ENCODE measurements around the gene SURF1. TPM values are rescaled to one million over a fixed set of nuclear protein-coding genes. Genes with fewer than 3 reads are reported as not detected.
"Not testable (repeated sequence)": the region's sequence is repeated elsewhere in the genome, so short reads cannot be mapped to it uniquely, and the experiment has no call there.

SURF1 gene
- total and polyA plus RNA-seq, 3 donors from 2014 or later, result 51.4 to 71.0 (median 58.9) TPM

DNA sequence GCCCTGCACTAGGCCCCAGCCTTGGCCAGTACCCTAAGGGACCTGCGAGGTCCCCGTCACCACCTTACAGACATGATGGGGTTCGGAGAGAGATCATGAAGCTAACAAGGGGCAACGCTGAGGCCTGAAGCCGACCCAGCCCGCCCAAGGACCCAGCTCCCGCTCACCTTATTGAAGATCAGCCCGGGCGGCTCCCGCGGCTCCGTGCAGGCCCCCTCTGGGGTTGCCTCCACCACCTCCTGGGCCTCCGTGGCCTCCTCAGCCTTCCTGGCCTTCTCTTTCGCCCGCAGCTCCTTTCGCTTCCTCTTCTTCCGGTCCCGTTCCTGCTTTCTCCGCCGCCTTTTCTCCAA, 23.9 kb downstream of the SURF1 start:
- WGBS, 2 donors, result 76 to 82% methylated on average over 16 to 20 of the region's 20 CpGs
- TF ChIP-seq, protein P1, sequence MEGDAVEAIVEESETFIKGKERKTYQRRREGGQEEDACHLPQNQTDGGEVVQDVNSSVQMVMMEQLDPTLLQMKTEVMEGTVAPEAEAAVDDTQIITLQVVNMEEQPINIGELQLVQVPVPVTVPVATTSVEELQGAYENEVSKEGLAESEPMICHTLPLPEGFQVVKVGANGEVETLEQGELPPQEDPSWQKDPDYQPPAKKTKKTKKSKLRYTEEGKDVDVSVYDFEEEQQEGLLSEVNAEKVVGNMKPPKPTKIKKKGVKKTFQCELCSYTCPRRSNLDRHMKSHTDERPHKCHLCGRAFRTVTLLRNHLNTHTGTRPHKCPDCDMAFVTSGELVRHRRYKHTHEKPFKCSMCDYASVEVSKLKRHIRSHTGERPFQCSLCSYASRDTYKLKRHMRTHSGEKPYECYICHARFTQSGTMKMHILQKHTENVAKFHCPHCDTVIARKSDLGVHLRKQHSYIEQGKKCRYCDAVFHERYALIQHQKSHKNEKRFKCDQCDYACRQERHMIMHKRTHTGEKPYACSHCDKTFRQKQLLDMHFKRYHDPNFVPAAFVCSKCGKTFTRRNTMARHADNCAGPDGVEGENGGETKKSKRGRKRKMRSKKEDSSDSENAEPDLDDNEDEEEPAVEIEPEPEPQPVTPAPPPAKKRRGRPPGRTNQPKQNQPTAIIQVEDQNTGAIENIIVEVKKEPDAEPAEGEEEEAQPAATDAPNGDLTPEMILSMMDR (IDR thresholded peaks at IDR 0.05), result no peak
- no peak for TF ChIP-seq POLR2A (IDR thresholded peaks at IDR 0.05)
- Histone ChIP-seq H3K27me3 (no peaks in the 10 kb centered on the region), H3K36me3 (ENCODE audit: low read depth, missing control alignments) (no peaks in the 10 kb centered on the region), H3K4me1 (peaks cover 13% of the 10 kb centered on the region), H3K4me3 (no peak overlapping the region), H3K9me3 (no peaks in the 10 kb centered on the region), H3K27ac (no peak overlapping the region)
- intact Hi-C loops (cut with DNase I; ENCODE audit: low total_unique reads), result no loop called here
- no peak for DNase-seq

GRCh38 chr9:133331641-133332380, 24.5 kb downstream of the SURF1 start:
- intact Hi-C loops (cut with DNase I; ENCODE audit: low total_unique reads), result no loop called here
- Histone ChIP-seq H3K27me3 (no peaks in the 10 kb centered on the region), H3K4me1 (peaks cover 13% of the 10 kb centered on the region), H3K36me3 (ENCODE audit: low read depth, missing control alignments) (no peaks in the 10 kb centered on the region), H3K9me3 (no peaks in the 10 kb centered on the region), H3K4me3 (no peak overlapping the region), H3K27ac (no peak overlapping the region)
- 77 to 83% methylated on average over 36 to 57 of the region's 57 CpGs for WGBS, 2 donors
- TF ChIP-seq, protein P1 (IDR thresholded peaks at IDR 0.05), result no peak
- no peak for TF ChIP-seq POLR2A (IDR thresholded peaks at IDR 0.05)
- no peak for DNase-seq

DNA sequence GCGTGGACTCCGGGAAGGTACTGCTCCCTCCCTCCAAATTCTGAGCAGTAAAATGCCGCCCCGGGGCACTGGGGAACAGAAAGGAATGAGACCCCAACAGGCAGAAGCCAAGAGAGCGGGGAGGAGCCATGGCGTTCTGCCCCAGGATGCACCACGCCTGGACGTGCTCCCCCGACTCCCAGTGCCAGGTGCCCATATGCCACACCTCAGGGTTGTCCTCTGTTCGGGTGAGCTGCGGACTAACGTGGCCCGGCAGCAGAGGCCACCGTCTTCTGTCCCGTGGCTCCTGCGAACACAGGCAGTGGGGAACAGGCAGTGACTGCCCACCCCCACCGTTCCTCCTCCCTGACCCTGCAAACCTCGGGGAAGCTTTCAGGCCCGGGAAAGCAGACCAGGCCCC, 25.1 kb downstream of the SURF1 start:
- Histone ChIP-seq H3K27ac (no peak overlapping the region), H3K9me3 (no peaks in the 10 kb centered on the region), H3K4me1 (peaks cover 8% of the 10 kb centered on the region), H3K4me3 (no peak overlapping the region), H3K27me3 (no peaks in the 10 kb centered on the region), H3K36me3 (ENCODE audit: low read depth, missing control alignments) (no peaks in the 10 kb centered on the region)
- DNase-seq, result no peak
- no peak for TF ChIP-seq POLR2A (IDR thresholded peaks at IDR 0.05)
- TF ChIP-seq, protein P1 (IDR thresholded peaks at IDR 0.05), result no peak
- intact Hi-C loops (cut with DNase I; ENCODE audit: low total_unique reads), result no loop called here
- WGBS, 2 donors, result 49 to 67% methylated on average over 9 to 19 of the region's 19 CpGs

- DNase-seq, result peak; percentile 78
- H3K27ac ChIP-seq; H3K4me1 ChIP-seq; H3K4me3 ChIP-seq; H3K36me3 ChIP-seq (ENCODE audit: low read depth, missing control alignments); H3K9me3 ChIP-seq; H3K27me3 ChIP-seq: not testable (repeated sequence)
- WGBS, 2 donors, result 51 to 64% methylated on average over 21 of the region's 21 CpGs
- TF ChIP-seq, protein P1 (IDR thresholded peaks at IDR 0.05), result peak; percentile 59 to 71 (median 63)
- intact Hi-C loops (cut with DNase I; ENCODE audit: low total_unique reads), result loop anchor here (10.0 kb wide), 1 partner anchor 145 kb away; no protein-coding TSS in a partner anchor
Observed at GRCh38 chr9:133329306-133330156, 26.8 kb downstream of the SURF1 start.
